ENCODE results near the gene DCTN3.

Gene DCTN3

GRCh38 chr9:34573599-34574325 lies 46.5 kb downstream of the DCTN3 start:
- DNase-seq (ENCODE audit: low read depth) = no peak

DNA sequence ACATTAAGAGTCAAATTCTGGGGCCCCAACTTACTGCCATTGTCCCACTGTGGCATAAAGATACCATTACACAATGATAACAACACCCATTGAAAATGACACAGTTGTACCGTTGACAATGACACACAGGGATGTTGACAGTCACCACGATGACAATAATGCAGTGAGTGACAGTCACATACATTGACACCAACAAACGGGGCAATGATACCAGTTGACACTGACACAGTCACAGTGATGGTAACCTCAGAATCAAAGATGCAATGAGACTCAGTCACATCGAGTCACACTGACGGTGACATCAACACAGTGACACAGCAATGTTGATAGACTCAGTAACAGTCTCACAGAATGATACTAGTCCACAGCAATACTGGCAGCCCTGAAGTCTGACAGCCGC lies 47.7 kb downstream of the DCTN3 start:
- DNase-seq (ENCODE audit: low read depth) = no peak

- DNase-seq (ENCODE audit: low read depth) = no peak
Measured at GRCh38 chr9:34572092-34572491, 48.2 kb downstream of the DCTN3 start.

DNA sequence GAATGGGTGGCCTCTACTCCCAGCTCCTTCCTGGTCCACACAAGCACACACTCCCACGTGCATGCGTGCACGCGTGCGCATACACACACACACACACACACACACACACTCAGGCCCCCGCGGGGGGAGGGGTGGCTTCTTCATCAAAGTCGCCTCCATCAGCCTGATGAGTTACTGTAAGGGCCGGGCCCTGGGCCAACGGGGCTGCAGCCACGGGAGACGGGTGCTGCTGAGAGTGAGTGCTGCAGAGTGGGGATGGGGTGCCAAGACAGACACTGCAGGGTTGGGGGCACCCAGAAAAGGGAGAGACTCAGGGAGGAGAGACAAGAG lies 48.8 kb downstream of the DCTN3 start:
- no peak for DNase-seq (ENCODE audit: low read depth)

DNA sequence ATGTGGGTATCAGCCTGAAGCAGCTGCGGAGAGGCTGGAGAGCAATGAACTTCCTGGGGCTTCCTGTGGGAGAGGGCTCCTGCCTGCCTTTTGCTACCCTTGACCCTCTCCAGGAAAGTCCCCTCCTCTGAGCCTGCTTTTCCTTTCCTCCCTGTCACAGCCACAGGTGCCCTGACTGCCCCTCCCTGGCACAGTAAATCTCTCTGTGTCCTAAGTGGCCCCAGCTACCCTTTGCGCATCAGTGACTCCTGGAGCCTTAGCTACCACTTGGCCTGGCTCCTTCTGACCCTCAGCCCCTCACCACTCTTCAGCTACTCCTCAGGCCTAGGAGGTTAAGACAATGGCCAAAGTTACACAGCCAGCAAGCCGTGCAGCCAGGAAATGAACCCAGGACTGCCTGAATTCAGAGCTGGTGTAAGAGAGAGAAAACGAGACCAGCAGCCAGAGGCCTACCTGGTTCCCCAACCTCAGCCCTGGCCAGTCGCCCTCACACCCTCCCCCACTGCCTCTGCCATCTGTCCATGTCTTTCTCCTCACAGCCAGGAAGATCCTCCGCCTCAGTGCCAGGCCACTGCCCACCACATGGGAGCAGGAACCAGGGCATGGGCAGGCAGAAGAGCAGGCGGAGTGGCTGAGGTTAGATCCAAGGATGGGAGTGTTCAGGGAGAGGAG lies 49.4 kb downstream of the DCTN3 start:
- no peak for DNase-seq (ENCODE audit: low read depth)

- no peak for DNase-seq (ENCODE audit: low read depth)
Measured at GRCh38 chr9:34570376-34570775, 49.9 kb downstream of the DCTN3 start.

DNA sequence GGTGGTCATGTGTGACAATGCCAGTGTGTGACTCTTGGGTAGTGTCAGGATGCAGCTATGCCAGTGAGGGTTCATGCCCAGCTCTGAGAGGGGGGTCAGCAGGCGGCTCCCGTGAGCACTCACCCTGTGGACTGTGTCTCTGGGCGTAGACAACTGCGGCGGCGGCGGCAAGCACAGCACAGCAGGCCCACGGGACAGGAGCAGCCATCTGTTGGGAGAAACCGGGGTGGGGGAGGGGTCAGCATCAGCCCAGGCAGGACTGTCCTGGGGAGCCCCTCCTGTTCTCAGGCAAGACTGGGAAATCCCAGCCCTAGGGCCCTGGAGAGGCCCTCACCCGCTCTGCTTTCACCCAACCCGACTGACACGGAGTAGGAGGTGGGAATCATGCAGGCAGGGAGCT lies 51.5 kb downstream of the DCTN3 start:
- DNase-seq (ENCODE audit: low read depth) = no peak

GRCh38 chr9:34568133-34568532 lies 52.2 kb downstream of the DCTN3 start:
- DNase-seq (ENCODE audit: low read depth) = no peak

GRCh38 chr9:34566972-34567371 lies 53.3 kb downstream of the DCTN3 start:
- no peak for DNase-seq (ENCODE audit: low read depth)

DNA sequence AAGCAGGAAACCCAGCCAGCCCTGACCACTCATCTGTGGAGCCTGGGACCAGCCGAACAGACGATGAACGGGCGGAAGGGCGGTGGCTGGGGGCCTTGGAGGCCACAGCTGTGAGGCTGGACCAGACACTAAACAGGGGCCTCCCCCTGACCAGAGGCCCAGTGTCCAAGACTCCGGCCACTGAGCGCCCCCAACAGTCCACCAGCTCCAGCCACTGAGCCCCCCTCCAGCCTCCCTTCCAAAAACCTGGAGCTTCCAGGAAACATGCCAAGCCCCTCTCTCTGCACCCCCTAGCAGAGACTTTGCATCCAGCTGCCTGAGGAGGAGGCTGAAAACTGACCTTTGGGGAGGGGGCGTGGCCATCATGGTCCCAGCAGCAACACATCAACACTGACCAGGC lies 54.0 kb downstream of the DCTN3 start:
- DNase-seq (ENCODE audit: low read depth) = no peak

GRCh38 chr9:34565856-34566255 lies 54.4 kb downstream of the DCTN3 start:
- DNase-seq (ENCODE audit: low read depth) = no peak

DNA sequence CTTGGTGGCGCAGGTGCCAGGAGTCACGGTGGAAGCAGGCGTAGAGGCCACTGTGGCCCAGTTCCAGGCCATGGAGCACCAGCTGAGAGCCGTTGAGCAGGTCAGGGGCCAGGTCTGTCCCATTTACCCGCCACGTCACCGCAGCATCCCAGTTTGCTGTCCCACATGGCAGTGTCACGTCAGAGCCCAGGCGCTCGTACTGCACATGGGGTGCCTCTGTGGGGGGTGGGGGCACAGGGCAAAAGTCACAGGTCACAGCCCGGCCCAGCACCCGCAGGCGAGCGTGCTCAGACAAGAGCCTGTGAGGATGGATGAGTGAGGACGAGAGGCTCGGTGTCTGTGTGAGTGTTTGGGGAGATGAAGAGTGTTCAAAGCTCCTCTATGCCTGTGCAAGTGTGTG lies 55.7 kb downstream of the DCTN3 start:
- DNase-seq (ENCODE audit: low read depth) = no peak

Data from ELR (cell line).